Peyer's patch (tissue), 4 donors: ENCODE measurements around the gene SWT1.

Experiments
- CTCF ChIP-seq, 6 experiments: fragments of 450-650 bp in 4 of 6; fragments of 200-600 bp in 2 of 6; sonication (generic) in 1 of 6; IDR thresholded peaks; one replicate each; pipeline ENCODE4 v1.5.1; 2017 to 2019; ENCODE audit warnings: antibody characterized with exemption in 6 of 6, mild to moderate bottlenecking in 3 of 6, moderate library complexity in 1 of 6
- POLR2A ChIP-seq, 2 donors: fragments of 450-650 bp; IDR thresholded peaks; one replicate each; pipeline ENCODE4 v1.5.1; 2017; ENCODE audit warnings: antibody characterized with exemption in 2 of 2, mild to moderate bottlenecking in 2 of 2, moderate library complexity in 2 of 2

DNA sequence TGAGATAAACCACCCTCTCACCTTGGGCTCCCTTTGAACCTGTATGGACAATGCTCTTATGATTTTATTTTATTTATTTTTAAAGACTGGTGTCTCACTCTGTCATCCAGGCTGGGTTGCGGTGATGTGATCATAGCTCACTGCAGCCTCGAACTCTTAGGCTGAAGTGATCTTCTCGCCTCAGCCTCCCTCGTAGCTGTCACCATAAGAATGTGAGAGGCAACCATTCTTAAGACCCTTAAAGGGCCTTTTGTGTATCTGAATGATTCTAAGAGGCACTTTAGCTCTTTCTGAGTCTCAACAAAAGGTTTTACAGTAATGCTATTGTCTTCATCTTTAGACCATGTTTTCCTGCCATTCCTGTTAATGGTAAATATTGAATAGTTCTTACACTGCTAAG lies 93.1 kb downstream of the SWT1 start:
- no peak for TF ChIP-seq CTCF (IDR thresholded peaks at IDR 0.05)
- no peak for TF ChIP-seq POLR2A (IDR thresholded peaks at IDR 0.05)
